Gastroesophageal sphincter (tissue), 4 donors: Measurements from ENCODE around the gene S100A9. TPM values are rescaled to one million over a fixed set of nuclear protein-coding genes. Genes with fewer than 3 reads are reported as not detected.

Source experiments
- ATAC-seq: fragments of 150-250 bp; one replicate; pipeline ENCODE4 v1.9.1; 2016; ENCODE audit warnings: mild to moderate bottlenecking, moderate library complexity
- H3K27ac ChIP-seq, 4 donors: fragments of 200-600 bp; sonication (generic) in 3 of 4; 1 replicate in 3 of 4; 2 replicates in 1 of 4; pipeline ENCODE4 v1.5.1; 2016 to 2019
- H3K27me3 ChIP-seq: fragments of 200-600 bp; sonication (generic); one replicate; pipeline ENCODE4 v1.5.1; 2019
- H3K36me3 ChIP-seq, 2 donors: fragments of 200-600 bp; sonication (generic); one replicate each; pipeline ENCODE4 v1.5.1; 2019; ENCODE audit warnings: control low read depth in 1 of 2
- H3K4me1 ChIP-seq, 3 donors: fragments of 200-600 bp; sonication (generic); 1 replicate in 2 of 3; 2 replicates in 1 of 3; pipeline ENCODE4 v1.5.1; 2016 to 2019; ENCODE audit warnings: control low read depth in 2 of 3
- H3K4me3 ChIP-seq, 2 donors: fragments of 200-600 bp; sonication (generic); one replicate each; pipeline ENCODE4 v1.5.1; 2019; ENCODE audit warnings: mild to moderate bottlenecking in 1 of 2, moderate library complexity in 1 of 2
- H3K9me3 ChIP-seq, 3 donors: fragments of 200-600 bp; sonication (generic); one replicate each; pipeline ENCODE4 v1.5.1; 2017 to 2019; ENCODE audit warnings: control low read depth in 2 of 3
- CTCF ChIP-seq, 4 experiments: fragments of 200-600 bp in 2 of 4; fragments of 450-650 bp in 2 of 4; sonication (generic) in 1 of 4; IDR thresholded peaks; one replicate each; pipeline ENCODE4 v1.5.1; 2017 to 2019; ENCODE audit warnings: antibody characterized with exemption in 4 of 4, mild to moderate bottlenecking in 2 of 4, moderate library complexity in 2 of 4
- EP300 ChIP-seq: sonication (generic); formaldehyde crosslinking; IDR thresholded peaks from one replicate; pipeline ENCODE4 v1.6.1; 2017; ENCODE audit warnings: antibody characterized with exemption, mild to moderate bottlenecking
- POLR2A ChIP-seq, 2 donors: fragments of 450-650 bp; IDR thresholded peaks; one replicate each; pipeline ENCODE4 v1.6.1; 2017; ENCODE audit warnings: antibody characterized with exemption in 2 of 2, mild to moderate bottlenecking in 2 of 2, moderate library complexity in 1 of 2
- POLR2AphosphoS5 ChIP-seq: sonication (generic); formaldehyde crosslinking; IDR thresholded peaks from one replicate; pipeline ENCODE4 v1.6.1; 2017; ENCODE audit warnings: antibody characterized with exemption
- WGBS, 2 donors: methylation state at CpG; one replicate each; pipeline ENCODE4 v1.1.5; 2018; ENCODE audit warnings: low coverage in 1 of 2; 5-methylcytosine and 5-hydroxymethylcytosine counted together
- total RNA-seq, 4 donors: library from RNA; depleted of rRNA; stranded (reverse); fragments of >200 nt; gene quantifications; one replicate each; pipeline ENCODE4 v1.1.0, GENCODE V29; 2016

The S100A9 gene
- total RNA-seq, 4 donors from 2014 or later, result 65.3 to 2,906 (median 485) TPM

- Histone ChIP-seq H3K4me3 (no peak overlapping the region), H3K9me3 (no peaks in the 10 kb centered on the region), H3K27me3 (peaks cover 17% of the 10 kb centered on the region), H3K36me3 (no peaks in the 10 kb centered on the region), H3K4me1 (no peaks in the 10 kb centered on the region), H3K27ac (no peak overlapping the region)
- no peak for TF ChIP-seq POLR2A (IDR thresholded peaks at IDR 0.05)
- TF ChIP-seq EP300, result no peak
- no peak for TF ChIP-seq CTCF (IDR thresholded peaks at IDR 0.05)
- TF ChIP-seq POLR2AphosphoS5, result no peak
- ATAC-seq, result no peak
These were observed 6.5 kb downstream of the S100A9 start for GRCh38 chr1:153364156-153364555.

- Histone ChIP-seq H3K4me1 (no peaks in the 10 kb centered on the region), H3K4me3 (no peak overlapping the region), H3K27ac (no peak overlapping the region), H3K36me3 (no peaks in the 10 kb centered on the region), H3K27me3 (peaks cover 17% of the 10 kb centered on the region), H3K9me3 (no peaks in the 10 kb centered on the region)
- TF ChIP-seq EP300 (no peak), CTCF (IDR thresholded peaks at IDR 0.05) (no peak), POLR2AphosphoS5 (no peak), POLR2A (IDR thresholded peaks at IDR 0.05) (no peak)
- 68 to 72% methylated on average over 9 to 12 of the region's 12 CpGs for WGBS, 2 donors
- ATAC-seq, result no peak
These were observed 7.4 kb downstream of the S100A9 start for GRCh38 chr1:153364766-153365666.

- peaks cover 17% of the 10 kb centered on the region for H3K27me3 ChIP-seq
These were observed 8.0 kb downstream of the S100A9 start for GRCh38 chr1:153365696-153366095.

GRCh38 chr1:153366261-153366660 is 8.6 kb downstream of the S100A9 start:
- TF ChIP-seq POLR2AphosphoS5, result no peak
- no peak for TF ChIP-seq EP300
- no peak for TF ChIP-seq CTCF (IDR thresholded peaks at IDR 0.05)
- TF ChIP-seq POLR2A (IDR thresholded peaks at IDR 0.05), result no peak
- Histone ChIP-seq H3K27ac (no peak overlapping the region), H3K9me3 (no peaks in the 10 kb centered on the region), H3K4me1 (no peaks in the 10 kb centered on the region), H3K27me3 (peaks cover 17% of the 10 kb centered on the region), H3K36me3 (no peaks in the 10 kb centered on the region), H3K4me3 (no peak overlapping the region)
- no peak for ATAC-seq
- 73% methylated on average over 4 of the region's 6 CpGs; no CpG with 5 or more reads in 1 of the 2 donors for WGBS, 2 donors

More at GRCh38 chr1:153365696-153366095, 8.0 kb downstream of the S100A9 start:
- no peak overlapping the region for H3K4me3 ChIP-seq
- no peak overlapping the region for H3K27ac ChIP-seq
- H3K9me3 ChIP-seq, result no peaks in the 10 kb centered on the region
- TF ChIP-seq CTCF (IDR thresholded peaks at IDR 0.05) (no peak), POLR2AphosphoS5 (no peak), EP300 (no peak), POLR2A (IDR thresholded peaks at IDR 0.05) (no peak)
- ATAC-seq, result no peak
- no peaks in the 10 kb centered on the region for H3K4me1 ChIP-seq
- no peaks in the 10 kb centered on the region for H3K36me3 ChIP-seq
- WGBS, 2 donors, result 52 to 60% methylated on average over 1 to 6 of the region's 8 CpGs

- Histone ChIP-seq H3K9me3 (no peaks in the 10 kb centered on the region), H3K4me3 (no peak overlapping the region), H3K4me1 (no peaks in the 10 kb centered on the region), H3K36me3 (no peaks in the 10 kb centered on the region), H3K27me3 (peaks cover 17% of the 10 kb centered on the region), H3K27ac (no peak overlapping the region)
- ATAC-seq, result no peak
- WGBS, 2 donors, result 33 to 47% methylated on average over 1 to 2 of the region's 2 CpGs
- no peak for TF ChIP-seq CTCF (IDR thresholded peaks at IDR 0.05)
- no peak for TF ChIP-seq POLR2A (IDR thresholded peaks at IDR 0.05)
- TF ChIP-seq EP300, result no peak
- TF ChIP-seq POLR2AphosphoS5, result no peak
These were observed 9.4 kb downstream of the S100A9 start for GRCh38 chr1:153367090-153367489.
